ENCODE results near the gene ITGA1.

DNA sequence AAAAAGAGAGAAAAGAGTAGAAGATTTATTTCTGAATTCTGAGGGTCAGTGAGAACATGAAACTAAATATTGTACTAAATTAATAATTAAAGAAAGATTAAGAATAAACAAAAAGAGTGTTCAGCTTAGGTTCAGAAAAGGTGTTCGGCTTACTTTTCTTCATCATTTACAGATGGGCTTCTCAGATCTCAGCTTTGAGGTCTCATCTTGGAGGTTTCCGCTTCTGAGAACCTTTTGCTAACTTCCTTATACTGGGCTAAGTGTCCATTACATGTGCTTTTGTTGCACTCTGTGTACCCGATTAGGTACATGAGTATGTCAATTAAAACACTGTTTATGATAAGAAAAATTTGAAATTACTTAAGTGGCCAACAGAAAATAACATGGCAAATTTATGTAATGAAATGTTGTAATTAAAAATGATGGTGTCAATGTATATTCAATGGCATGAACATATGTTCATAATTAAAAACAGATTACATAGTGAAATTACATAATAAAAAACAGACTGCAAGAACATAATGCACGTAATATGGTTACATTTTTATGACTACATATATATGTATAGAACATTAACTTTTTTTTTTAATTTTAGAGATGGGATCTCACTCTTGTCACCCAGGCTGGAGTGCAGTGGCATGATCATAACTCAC lies 17.3 kb upstream of the ITGA1 start:
- TF ChIP-seq POLR2AphosphoS5 (IDR thresholded peaks at IDR 0.05; ENCODE audit: low read depth, low read length) (no peak), CTCF (IDR thresholded peaks at IDR 0.05) (no peak), TCF7L2 (IDR thresholded peaks at IDR 0.05; ENCODE audit: low read depth, low read length) (no peak)

Data from Panc1 (cell line).